Neural progenitor cell (in vitro differentiated cells): ENCODE data around the gene SLF2. TPM values are rescaled to one million over a fixed set of nuclear protein-coding genes. Genes with fewer than 3 reads are reported as not detected.

ENCODE experiments used
- DNase-seq: peaks from one replicate; pipeline ENCODE4 v3.0.0-alpha.2; 2016; ENCODE audit warnings: low spot score
- H2AFZ ChIP-seq: fragments of 200-600 bp; sonication (generic); replicated peaks from 2 replicates; pipeline ENCODE4 v1.6.1; 2016; ENCODE audit warnings: antibody characterized with exemption
- H3F3A ChIP-seq: fragments of 200-600 bp; sonication (generic); 2 replicates; pipeline ENCODE4 v1.6.1; 2016; ENCODE audit warnings: antibody characterized with exemption, low read depth
- H3K27ac ChIP-seq: fragments of 200-600 bp; sonication (generic); 2 replicates; pipeline ENCODE4 v1.5.1; 2016; ENCODE audit warnings: mild to moderate bottlenecking
- H3K27me3 ChIP-seq: fragments of 200-600 bp; sonication (generic); 2 replicates; pipeline ENCODE4 v1.6.1; 2016; ENCODE audit warnings: mild to moderate bottlenecking, moderate library complexity
- H3K36me3 ChIP-seq: fragments of 200-600 bp; sonication (generic); 2 replicates; pipeline ENCODE4 v1.5.1; 2016
- H3K4me1 ChIP-seq: fragments of 200-600 bp; sonication (generic); 2 replicates; pipeline ENCODE4 v1.6.1; 2016; ENCODE audit warnings: mixed run types
- H3K4me2 ChIP-seq: fragments of 200-600 bp; sonication (generic); 2 replicates; pipeline ENCODE4 v1.6.1; 2016
- H3K4me3 ChIP-seq: fragments of 200-600 bp; sonication (generic); 2 replicates; pipeline ENCODE4 v1.5.1; 2016
- H3K79me2 ChIP-seq: fragments of 200-600 bp; sonication (generic); 2 replicates; pipeline ENCODE4 v1.6.1; 2016; ENCODE audit warnings: low read depth
- H3K9ac ChIP-seq: fragments of 200-600 bp; sonication (generic); 2 replicates; pipeline ENCODE4 v1.6.1; 2016
- H3K9me3 ChIP-seq: fragments of 200-600 bp; sonication (generic); 2 replicates; pipeline ENCODE4 v1.5.1; 2016; ENCODE audit warnings: low read depth
- H4K20me1 ChIP-seq: fragments of 200-600 bp; sonication (generic); 2 replicates; pipeline ENCODE4 v1.6.1; 2016; ENCODE audit warnings: low read depth
- H3K27ac Mint-ChIP-seq: 3 replicates; pipeline ENCODE4 v1.8.0; 2021; ENCODE audit warnings: mixed read lengths
- H3K27me3 Mint-ChIP-seq: 2 replicates; pipeline ENCODE4 v1.8.0; 2022; ENCODE audit warnings: low read depth, mild to moderate bottlenecking, inconsistent platforms, moderate library complexity, mixed read lengths; ENCODE audit not compliant: insufficient read depth
- H3K36me3 Mint-ChIP-seq: 3 replicates; pipeline ENCODE4 v1.8.0; 2021; ENCODE audit warnings: mixed read lengths
- H3K4me1 Mint-ChIP-seq: 3 replicates; pipeline ENCODE4 v1.8.0; 2021; ENCODE audit warnings: mixed read lengths
- H3K4me3 Mint-ChIP-seq: 3 replicates; pipeline ENCODE4 v1.8.0; 2021; ENCODE audit warnings: mild to moderate bottlenecking, moderate library complexity, mixed read lengths
- H3K9me3 Mint-ChIP-seq: 3 replicates; pipeline ENCODE4 v1.8.0; 2020; ENCODE audit warnings: mixed read lengths
- EZH2 ChIP-seq: fragments of 200-600 bp; sonication (generic); IDR thresholded peaks from 2 replicates; pipeline ENCODE4 v1.6.1; 2017; ENCODE audit warnings: antibody characterized with exemption, mild to moderate bottlenecking, moderate library complexity
- EZH2phosphoT487 ChIP-seq: fragments of 200-600 bp; sonication (generic); IDR thresholded peaks from 2 replicates; pipeline ENCODE4 v1.6.1; 2017; ENCODE audit warnings: antibody characterized with exemption
- total RNA-seq: library from RNA; depleted of rRNA; stranded (reverse); fragments of >200 nt; gene quantifications from 2 replicates; pipeline ENCODE4 v1.2.3, GENCODE V29; 2015; ENCODE audit warnings: low replicate concordance
- TF ChIP-seq, protein P1 (sequence below): fragments of 200-600 bp; sonication (generic); IDR thresholded peaks from 2 replicates; pipeline ENCODE4 v1.5.1; 2017; ENCODE audit warnings: antibody characterized with exemption, mild to moderate bottlenecking

Gene SLF2
- total RNA-seq, 1 donor from 2014 or later = 19.5 TPM

- H3K79me2 ChIP-seq = no peaks in the 10 kb centered on the region
- H3K4me1 Mint-ChIP-seq = peaks cover 31% of the 10 kb centered on the region
- no peak overlapping the region for H3K9ac ChIP-seq
- no peaks in the 10 kb centered on the region for H3K36me3 ChIP-seq
- TF ChIP-seq, protein P1, sequence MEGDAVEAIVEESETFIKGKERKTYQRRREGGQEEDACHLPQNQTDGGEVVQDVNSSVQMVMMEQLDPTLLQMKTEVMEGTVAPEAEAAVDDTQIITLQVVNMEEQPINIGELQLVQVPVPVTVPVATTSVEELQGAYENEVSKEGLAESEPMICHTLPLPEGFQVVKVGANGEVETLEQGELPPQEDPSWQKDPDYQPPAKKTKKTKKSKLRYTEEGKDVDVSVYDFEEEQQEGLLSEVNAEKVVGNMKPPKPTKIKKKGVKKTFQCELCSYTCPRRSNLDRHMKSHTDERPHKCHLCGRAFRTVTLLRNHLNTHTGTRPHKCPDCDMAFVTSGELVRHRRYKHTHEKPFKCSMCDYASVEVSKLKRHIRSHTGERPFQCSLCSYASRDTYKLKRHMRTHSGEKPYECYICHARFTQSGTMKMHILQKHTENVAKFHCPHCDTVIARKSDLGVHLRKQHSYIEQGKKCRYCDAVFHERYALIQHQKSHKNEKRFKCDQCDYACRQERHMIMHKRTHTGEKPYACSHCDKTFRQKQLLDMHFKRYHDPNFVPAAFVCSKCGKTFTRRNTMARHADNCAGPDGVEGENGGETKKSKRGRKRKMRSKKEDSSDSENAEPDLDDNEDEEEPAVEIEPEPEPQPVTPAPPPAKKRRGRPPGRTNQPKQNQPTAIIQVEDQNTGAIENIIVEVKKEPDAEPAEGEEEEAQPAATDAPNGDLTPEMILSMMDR = no peak
- no peak for TF ChIP-seq EZH2
- TF ChIP-seq EZH2phosphoT487 = no peak
- H3K27me3 ChIP-seq = peaks cover 20% of the 10 kb centered on the region
- H3K36me3 Mint-ChIP-seq = peaks cover 3% of the 10 kb centered on the region
- H3K27ac ChIP-seq = no peak overlapping the region
- H3F3A ChIP-seq = peaks cover 33% of the 10 kb centered on the region
- no peaks in the 10 kb centered on the region for H3K9me3 Mint-ChIP-seq
- H3K27ac Mint-ChIP-seq = no peak overlapping the region
- no peaks in the 10 kb centered on the region for H3K9me3 ChIP-seq
- H3K4me1 ChIP-seq = peaks cover 13% of the 10 kb centered on the region
- H3K4me2 ChIP-seq = peak overlapping the region; percentile 93
- peak overlapping the region; percentile 85 for H3K4me3 Mint-ChIP-seq
- H3K4me3 ChIP-seq = peak overlapping the region; percentile 69
- H3K27me3 Mint-ChIP-seq = peaks cover 12% of the 10 kb centered on the region
- peak overlapping the region; percentile 91 for H2AFZ ChIP-seq
- peaks cover 4% of the 10 kb centered on the region for H4K20me1 ChIP-seq
- no peak for DNase-seq
Measured at GRCh38 chr10:100968863-100969186, 56.1 kb downstream of the SLF2 start.

- peaks cover 3% of the 10 kb centered on the region for H3K36me3 Mint-ChIP-seq
- DNase-seq = peak; percentile 88
- Histone ChIP-seq H4K20me1 (peaks cover 4% of the 10 kb centered on the region), H3K4me1 (peaks cover 13% of the 10 kb centered on the region), H3K4me2 (peak within 1 kb of the TSS; percentile 93), H3K9ac (no peak within 1 kb of the TSS), H3K9me3 (no peaks in the 10 kb centered on the region), H3K27me3 (peaks cover 20% of the 10 kb centered on the region), H3K4me3 (peak within 1 kb of the TSS; percentile 69), H3K36me3 (no peaks in the 10 kb centered on the region), H3K79me2 (no peaks in the 10 kb centered on the region), H2AFZ (peak within 1 kb of the TSS; percentile 91), H3K27ac (no peak within 1 kb of the TSS), H3F3A (peaks cover 33% of the 10 kb centered on the region)
- peaks cover 14% of the 10 kb centered on the region for H3K27me3 Mint-ChIP-seq
- no peaks in the 10 kb centered on the region for H3K9me3 Mint-ChIP-seq
- TF ChIP-seq EZH2 (peak; percentile 47), EZH2phosphoT487 (no peak)
- TF ChIP-seq, protein P1 = peak; percentile 74
- no peak within 1 kb of the TSS for H3K27ac Mint-ChIP-seq
- peak within 1 kb of the TSS; percentile 85 for H3K4me3 Mint-ChIP-seq
- H3K4me1 Mint-ChIP-seq = peaks cover 31% of the 10 kb centered on the region
Measured at GRCh38 chr10:100969187-100970075, 56.7 kb downstream of the SLF2 start, which contains the start of gene SEMA4G. SEMA4G (plus strand) TSS chr10:100969504; CDS start chr10:100972913, 3,409 bp downstream.

GRCh38 chr10:100970076-100970913 is 57.5 kb downstream of the SLF2 start:
- H3K9me3 ChIP-seq = no peaks in the 10 kb centered on the region
- H3K27ac Mint-ChIP-seq = no peak overlapping the region
- H3K79me2 ChIP-seq = no peaks in the 10 kb centered on the region
- H3K27ac ChIP-seq = no peak overlapping the region
- H3K4me1 Mint-ChIP-seq = peaks cover 31% of the 10 kb centered on the region
- peak overlapping the region; percentile 69 for H3K4me3 ChIP-seq
- H3K36me3 Mint-ChIP-seq = peaks cover 3% of the 10 kb centered on the region
- no peaks in the 10 kb centered on the region for H3K36me3 ChIP-seq
- no peak for TF ChIP-seq EZH2
- TF ChIP-seq, protein P1 = no peak
- TF ChIP-seq EZH2phosphoT487 = no peak
- peaks cover 14% of the 10 kb centered on the region for H3K27me3 Mint-ChIP-seq
- H3K4me2 ChIP-seq = peak overlapping the region; percentile 93
- peak; percentile 42 for DNase-seq
- H3K27me3 ChIP-seq = peaks cover 20% of the 10 kb centered on the region
- H4K20me1 ChIP-seq = peaks cover 4% of the 10 kb centered on the region
- peak overlapping the region; percentile 91 for H2AFZ ChIP-seq
- H3K4me3 Mint-ChIP-seq = peak overlapping the region; percentile 85
- H3K9me3 Mint-ChIP-seq = no peaks in the 10 kb centered on the region
- H3K4me1 ChIP-seq = peaks cover 13% of the 10 kb centered on the region
- H3F3A ChIP-seq = peaks cover 33% of the 10 kb centered on the region
- no peak overlapping the region for H3K9ac ChIP-seq
